ENCODE measurements around the gene KCNG4.

DNA sequence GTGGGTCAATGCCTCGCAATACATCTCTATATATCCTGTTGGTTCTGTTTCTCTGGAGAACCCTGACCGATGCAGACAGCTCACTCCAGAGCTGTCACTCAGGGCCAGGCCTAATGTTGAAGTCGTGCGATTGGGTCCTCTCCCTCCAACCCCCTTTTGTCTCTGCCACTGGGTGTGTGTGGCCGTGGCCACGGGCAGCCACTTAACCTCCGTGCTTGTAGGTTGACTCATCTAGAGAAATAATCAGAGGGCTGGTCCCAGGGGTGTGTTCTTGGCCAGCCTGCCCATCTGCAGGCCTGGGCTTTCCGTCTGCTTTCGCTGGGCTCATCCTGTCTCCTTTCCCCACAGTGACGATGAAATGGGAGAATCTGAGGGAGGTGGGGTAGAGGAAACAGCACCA lies 41.4 kb downstream of the KCNG4 start:
- TF ChIP-seq EZH2 (IDR thresholded peaks at IDR 0.05) = no peak
- TF ChIP-seq, protein P1, sequence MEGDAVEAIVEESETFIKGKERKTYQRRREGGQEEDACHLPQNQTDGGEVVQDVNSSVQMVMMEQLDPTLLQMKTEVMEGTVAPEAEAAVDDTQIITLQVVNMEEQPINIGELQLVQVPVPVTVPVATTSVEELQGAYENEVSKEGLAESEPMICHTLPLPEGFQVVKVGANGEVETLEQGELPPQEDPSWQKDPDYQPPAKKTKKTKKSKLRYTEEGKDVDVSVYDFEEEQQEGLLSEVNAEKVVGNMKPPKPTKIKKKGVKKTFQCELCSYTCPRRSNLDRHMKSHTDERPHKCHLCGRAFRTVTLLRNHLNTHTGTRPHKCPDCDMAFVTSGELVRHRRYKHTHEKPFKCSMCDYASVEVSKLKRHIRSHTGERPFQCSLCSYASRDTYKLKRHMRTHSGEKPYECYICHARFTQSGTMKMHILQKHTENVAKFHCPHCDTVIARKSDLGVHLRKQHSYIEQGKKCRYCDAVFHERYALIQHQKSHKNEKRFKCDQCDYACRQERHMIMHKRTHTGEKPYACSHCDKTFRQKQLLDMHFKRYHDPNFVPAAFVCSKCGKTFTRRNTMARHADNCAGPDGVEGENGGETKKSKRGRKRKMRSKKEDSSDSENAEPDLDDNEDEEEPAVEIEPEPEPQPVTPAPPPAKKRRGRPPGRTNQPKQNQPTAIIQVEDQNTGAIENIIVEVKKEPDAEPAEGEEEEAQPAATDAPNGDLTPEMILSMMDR (IDR thresholded peaks at IDR 0.05) = no peak

Data from neural progenitor cell (in vitro differentiated cells).